H1 (cell line): ENCODE data around the gene ABL2. TPM values are rescaled to one million over a fixed set of nuclear protein-coding genes. Genes with fewer than 3 reads are reported as not detected.

Experiments
- POU5F1 ChIP-seq: IDR thresholded peaks from 2 replicates; pipeline ENCODE4 v1.6.1; 2011; ENCODE audit warnings: low read depth, mild to moderate bottlenecking, low read length, moderate library complexity
- RFX5 ChIP-seq: IDR thresholded peaks from 2 replicates; pipeline ENCODE4 v1.6.1; 2011; ENCODE audit warnings: low read depth, low read length, improper control_type of control experiment, borderline replicate concordance
- polyA plus RNA-seq, 7 experiments: library from polyadenylated mRNA; depleted of rRNA in 3 of 7; stranded (reverse) in 5 of 7; unstranded in 2 of 7; fragments of >200 nt in 5 of 7; fragments of 200-250 nt in 2 of 7; gene quantifications; 1 replicate in 5 of 7; 2 replicates in 1 of 7; 4 replicates in 1 of 7; pipeline versions ENCODE4 v1.2.1 to v1.2.3, GENCODE V29; 2011 to 2013; ENCODE audit warnings: missing spikeins in 2 of 7, mixed read lengths in 2 of 7
- total RNA-seq: library from RNA; stranded (reverse); fragmentation: NEBNext Ultra II Directional; extraction: Animal tissue kit (Norgen Biotek cat#: 25700); gene quantifications from 2 replicates; pipeline ENCODE4 v1.2.1, GENCODE V29; 2021

The ABL2 gene
- total and polyA plus RNA-seq, 2 of the 8 experiments (the other 6 are each of a cell fraction or from before 2014, with no cell fraction given): 4.5 to 19.1 TPM

DNA sequence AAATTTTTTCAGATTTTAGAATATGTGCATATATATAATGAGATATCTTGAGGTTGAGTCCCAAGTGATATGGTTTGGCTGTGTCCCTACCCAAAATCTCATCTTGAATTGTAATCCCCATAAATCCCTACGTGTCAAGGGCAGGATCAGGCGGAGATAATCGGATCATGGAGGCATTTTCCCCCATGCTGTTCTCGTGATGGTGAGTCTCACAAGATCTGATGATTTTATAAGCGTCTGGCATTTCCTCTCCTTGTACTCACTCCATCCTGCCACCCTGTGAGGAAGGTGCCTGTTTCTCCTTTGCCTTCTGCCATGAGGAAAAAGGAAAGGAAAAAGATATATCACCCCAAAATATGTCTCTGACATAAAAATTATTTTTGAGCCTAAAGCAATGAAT is 83.0 kb downstream of the ABL2 start (continued):
- TF ChIP-seq POU5F1: no peak
- no peak for TF ChIP-seq RFX5
